Upper lobe of right lung (tissue), 1 donor: Measurements from ENCODE around the gene PRADC1. TPM values are rescaled to one million over a fixed set of nuclear protein-coding genes. Genes with fewer than 3 reads are reported as not detected.

Experiments used
- ATAC-seq: fragments of 200-7000 bp; cut with Tn5 transposase; one replicate; pipeline ENCODE4 v1.9.1; 2020; ENCODE audit warnings: mild to moderate bottlenecking, moderate library complexity
- DNase-seq: peaks from one replicate; pipeline ENCODE4 v3.0.0-alpha.2; 2020
- H3K27ac ChIP-seq: fragments of 200-600 bp; one replicate; pipeline ENCODE4 v1.8.0; 2022
- H3K27me3 ChIP-seq: fragments of 200-600 bp; one replicate; pipeline ENCODE4 v1.8.0; 2022; ENCODE audit warnings: mild to moderate bottlenecking
- H3K36me3 ChIP-seq: fragments of 200-600 bp; one replicate; pipeline ENCODE4 v1.8.0; 2022
- H3K4me1 ChIP-seq: fragments of 200-600 bp; one replicate; pipeline ENCODE4 v1.8.0; 2022
- H3K4me3 ChIP-seq: fragments of 200-600 bp; one replicate; pipeline ENCODE4 v1.8.0; 2022; ENCODE audit warnings: mild to moderate bottlenecking
- H3K9me3 ChIP-seq: fragments of 200-600 bp; one replicate; pipeline ENCODE4 v1.8.0; 2022
- CTCF ChIP-seq: fragments of 200-600 bp; IDR thresholded peaks from one replicate; pipeline ENCODE4 v1.8.0; 2022; ENCODE audit warnings: antibody characterized with exemption
- intact Hi-C: fragments of 100-400 bp; cut with DNase I; formaldehyde crosslinking; loops from one replicate; pipeline ENCODE4 v1.11.0; 2022
- total RNA-seq: library from RNA; stranded (reverse); fragmentation: NEBNext Ultra II Directional; extraction: Animal tissue kit (Norgen Biotek cat#: 25700); gene quantifications from one replicate; pipeline ENCODE4 v1.2.1, GENCODE V29; 2021
- donor health status: DM: no; HTN: yes; CAD: no; lungs with severe emphysema.

Gene PRADC1
- total RNA-seq, 1 donor from 2014 or later, result 15.5 TPM

DNA sequence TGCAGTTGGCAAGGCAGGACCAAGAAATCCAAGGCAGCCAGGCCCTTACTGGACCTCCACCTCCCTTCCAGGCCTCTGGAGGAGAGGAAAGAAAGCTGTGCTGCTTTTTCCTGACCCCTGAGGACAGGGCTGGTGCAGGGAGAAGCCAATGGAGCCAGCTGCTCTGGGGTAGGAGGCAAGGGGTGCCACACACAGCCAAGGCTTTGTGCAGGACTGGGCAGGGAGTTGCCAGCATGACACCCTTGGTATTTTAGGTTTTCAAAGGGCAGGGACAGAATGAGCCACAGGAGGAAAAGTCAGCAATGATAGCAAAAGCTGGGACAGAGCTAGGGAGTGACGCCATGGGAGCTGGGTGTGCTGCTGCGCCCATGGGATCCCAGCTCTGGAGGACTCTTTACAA lies 24.0 kb upstream of the PRADC1 start:
- Histone ChIP-seq H3K36me3 (peaks cover 24% of the 10 kb centered on the region), H3K9me3 (no peaks in the 10 kb centered on the region), H3K27ac (no peak overlapping the region), H3K4me1 (no peaks in the 10 kb centered on the region), H3K4me3 (no peak overlapping the region), H3K27me3 (no peaks in the 10 kb centered on the region)
- intact Hi-C loops, result no loop called here
- TF ChIP-seq CTCF, result no peak
- DNase-seq, result peak; percentile 33
- no peak for ATAC-seq

DNA sequence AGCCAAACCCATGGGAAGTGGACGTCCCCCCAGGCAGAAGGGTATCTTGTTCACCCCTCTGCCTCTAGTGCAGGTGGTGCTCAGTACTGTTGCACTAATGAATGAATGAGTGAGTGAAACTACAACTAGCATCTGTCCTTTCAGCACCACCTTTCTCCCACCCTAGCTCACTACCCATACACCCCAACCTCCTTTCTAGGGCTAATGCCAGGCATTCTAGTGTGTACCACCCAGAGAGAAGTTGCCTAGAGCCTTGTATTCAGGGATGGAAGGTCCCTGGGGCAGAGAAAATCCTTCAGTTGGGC lies 23.5 kb upstream of the PRADC1 start:
- no peak overlapping the region for H3K27ac ChIP-seq
- DNase-seq, result no peak
- H3K36me3 ChIP-seq, result peaks cover 28% of the 10 kb centered on the region
- H3K4me3 ChIP-seq, result no peak overlapping the region
- H3K4me1 ChIP-seq, result no peaks in the 10 kb centered on the region
- no peaks in the 10 kb centered on the region for H3K27me3 ChIP-seq
- H3K9me3 ChIP-seq, result no peaks in the 10 kb centered on the region
- intact Hi-C loops, result no loop called here
- TF ChIP-seq CTCF, result no peak
- no peak for ATAC-seq

DNA sequence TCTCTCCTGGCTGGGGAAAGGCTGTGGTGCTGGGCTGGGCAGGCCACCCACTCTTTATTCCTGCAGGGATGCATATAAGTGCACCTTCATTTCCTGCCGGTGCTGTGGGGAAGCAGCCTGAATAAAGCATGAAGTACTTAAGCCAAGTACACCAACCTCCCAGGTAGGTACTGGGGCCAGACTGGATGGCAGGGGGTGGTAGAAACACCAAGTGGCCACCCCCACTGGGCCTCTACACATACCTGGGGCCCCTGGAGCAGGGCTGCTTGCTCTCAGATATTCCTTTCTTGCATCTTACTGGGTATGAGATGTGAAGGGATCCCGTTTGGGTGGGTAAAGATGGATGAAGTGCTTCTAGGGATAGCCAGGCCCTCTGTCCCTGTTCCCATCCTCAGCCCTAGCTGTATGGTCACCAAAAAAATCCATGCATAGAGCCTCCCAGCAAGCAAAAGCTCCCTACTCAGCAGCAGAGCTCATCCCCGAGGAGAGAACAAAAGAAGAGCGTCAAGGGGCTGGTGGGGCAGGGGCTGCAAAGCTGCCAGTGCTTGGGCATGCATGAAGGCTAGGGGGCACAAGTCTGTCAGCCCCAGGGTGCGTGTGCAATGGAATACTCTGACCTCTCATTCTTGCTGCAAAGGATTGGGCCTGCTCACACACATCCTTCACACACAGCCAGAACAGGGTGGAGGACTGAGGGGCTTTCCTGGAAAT lies 23.0 kb upstream of the PRADC1 start:
- no peak overlapping the region for H3K27ac ChIP-seq
- ATAC-seq (no peak), DNase-seq (peak; percentile 32)
- TF ChIP-seq CTCF, result no peak
- H3K4me3 ChIP-seq, result no peak overlapping the region
- peaks cover 33% of the 10 kb centered on the region for H3K36me3 ChIP-seq
- H3K9me3 ChIP-seq, result no peaks in the 10 kb centered on the region
- H3K4me1 ChIP-seq, result no peaks in the 10 kb centered on the region
- no peaks in the 10 kb centered on the region for H3K27me3 ChIP-seq
- intact Hi-C loops, result no loop called here

GRCh38 chr2:73255007-73255644 lies 22.1 kb upstream of the PRADC1 start:
- H3K9me3 ChIP-seq, result no peaks in the 10 kb centered on the region
- TF ChIP-seq CTCF, result no peak
- peak; percentile 53 for DNase-seq
- peaks cover 43% of the 10 kb centered on the region for H3K36me3 ChIP-seq
- no peaks in the 10 kb centered on the region for H3K27me3 ChIP-seq
- intact Hi-C loops, result no loop called here
- H3K27ac ChIP-seq, result no peak overlapping the region
- H3K4me1 ChIP-seq, result no peaks in the 10 kb centered on the region
- no peak overlapping the region for H3K4me3 ChIP-seq
- ATAC-seq, result no peak

DNA sequence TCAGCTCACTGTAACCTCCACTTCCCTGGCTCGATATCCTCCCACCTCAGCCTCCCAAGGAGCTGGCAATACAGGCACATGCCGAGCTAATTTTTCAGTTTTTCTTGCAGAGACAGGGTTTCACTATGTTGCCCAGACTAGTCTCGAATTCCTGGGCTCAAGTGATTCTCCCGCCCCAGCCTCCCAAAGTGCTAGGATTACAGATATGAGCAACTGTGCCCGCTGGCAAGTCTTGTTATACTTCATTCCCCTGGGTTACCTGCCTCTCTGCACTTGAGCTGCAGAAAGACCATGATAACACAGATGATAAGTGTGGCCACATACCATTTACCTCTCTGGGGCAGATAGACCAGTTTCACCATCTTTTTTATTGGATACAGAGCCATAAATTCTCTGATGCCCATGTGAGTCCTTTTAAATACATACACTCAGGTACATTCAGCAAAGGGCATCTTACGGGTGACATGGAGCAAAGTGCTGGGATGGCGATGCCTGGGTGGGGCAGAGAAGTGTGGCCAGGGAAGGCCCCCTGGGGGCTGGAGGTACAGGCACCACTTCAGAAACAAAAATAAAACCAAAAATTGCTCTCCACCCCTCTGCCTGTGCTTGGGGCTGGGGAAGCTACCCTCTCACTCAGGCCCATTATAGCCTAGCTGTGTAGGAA lies 21.4 kb upstream of the PRADC1 start:
- H3K4me3 ChIP-seq, result no peak overlapping the region
- intact Hi-C loops, result no loop called here
- no peaks in the 10 kb centered on the region for H3K4me1 ChIP-seq
- H3K9me3 ChIP-seq, result no peaks in the 10 kb centered on the region
- H3K27ac ChIP-seq, result no peak overlapping the region
- no peaks in the 10 kb centered on the region for H3K27me3 ChIP-seq
- ATAC-seq (no peak), DNase-seq (peak; percentile 9)
- TF ChIP-seq CTCF, result no peak
- peaks cover 49% of the 10 kb centered on the region for H3K36me3 ChIP-seq
